Measurements from ENCODE around the gene PTPRR.

Gene PTPRR

GRCh38 chr12:70920251-70920851 is at the start of gene PTPRR:
Gene PTPRR (minus strand): TSS chr12:70920738. CDS start chr12:70920390, 348 bp downstream.
- DNase-seq (ENCODE audit: low spot score): no peak

- DNase-seq (ENCODE audit: low spot score): no peak
These were observed 46.7 kb upstream of the PTPRR start for GRCh38 chr12:70966996-70967790.

- DNase-seq (ENCODE audit: low spot score): no peak
These were observed 45.5 kb upstream of the PTPRR start for GRCh38 chr12:70966046-70966445.

- DNase-seq (ENCODE audit: low spot score): no peak
These were observed 44.5 kb upstream of the PTPRR start for GRCh38 chr12:70964867-70965510.

- DNase-seq (ENCODE audit: low spot score): no peak
These were observed 42.6 kb upstream of the PTPRR start for GRCh38 chr12:70963081-70963660.

- no peak for DNase-seq (ENCODE audit: low spot score)
These were observed 41.8 kb upstream of the PTPRR start for GRCh38 chr12:70962226-70962794.

GRCh38 chr12:70960484-70960883 is 39.9 kb upstream of the PTPRR start:
- DNase-seq (ENCODE audit: low spot score): no peak

- no peak for DNase-seq (ENCODE audit: low spot score)
These were observed 34.9 kb upstream of the PTPRR start for GRCh38 chr12:70955415-70955814.

GRCh38 chr12:70950451-70950850 is 29.9 kb upstream of the PTPRR start:
- no peak for DNase-seq (ENCODE audit: low spot score)

GRCh38 chr12:70948976-70949336 is 28.4 kb upstream of the PTPRR start:
- no peak for DNase-seq (ENCODE audit: low spot score)

- DNase-seq (ENCODE audit: low spot score): no peak
These were observed 27.9 kb upstream of the PTPRR start for GRCh38 chr12:70948236-70948975.

GRCh38 chr12:70936203-70936813 is 15.8 kb upstream of the PTPRR start:
- DNase-seq (ENCODE audit: low spot score): no peak

GRCh38 chr12:70933133-70933532 is 12.6 kb upstream of the PTPRR start:
- no peak for DNase-seq (ENCODE audit: low spot score)

- no peak for DNase-seq (ENCODE audit: low spot score)
These were observed 8.5 kb upstream of the PTPRR start for GRCh38 chr12:70929029-70929428.

- DNase-seq (ENCODE audit: low spot score): no peak
These were observed 7.5 kb upstream of the PTPRR start for GRCh38 chr12:70928071-70928470.

- DNase-seq (ENCODE audit: low spot score): no peak
These were observed 6.8 kb upstream of the PTPRR start for GRCh38 chr12:70927356-70927755.

- no peak for DNase-seq (ENCODE audit: low spot score)
These were observed 5.0 kb upstream of the PTPRR start for GRCh38 chr12:70925539-70925938.

GRCh38 chr12:70920891-70921290 is 353 bp upstream of the PTPRR start:
- DNase-seq (ENCODE audit: low spot score): no peak

GRCh38 chr12:70919597-70920035 is 922 bp downstream of the PTPRR start:
- no peak for DNase-seq (ENCODE audit: low spot score)

- DNase-seq (ENCODE audit: low spot score): no peak
These were observed 1.4 kb downstream of the PTPRR start for GRCh38 chr12:70919176-70919575.

- no peak for DNase-seq (ENCODE audit: low spot score)
These were observed 2.2 kb downstream of the PTPRR start for GRCh38 chr12:70918321-70918720.
